ENCODE results near the gene STAT5B.

GRCh38 chr17:42274812-42275526 lies 1.2 kb downstream of the STAT5B start:
- TF ChIP-seq TBP (CRISPR knock-in tag; IDR thresholded peaks at IDR 0.05) (no peak), THYN1 (CRISPR knock-in tag; IDR thresholded peaks at IDR 0.05; ENCODE audit: borderline replicate concordance, low read depth) (no peak), CHCHD3 (CRISPR knock-in tag; IDR thresholded peaks at IDR 0.05) (no peak), TRIM22 (IDR thresholded peaks at IDR 0.05) (no peak), ZNF792 (CRISPR knock-in tag; IDR thresholded peaks at IDR 0.05) (no peak), CREB1 (IDR thresholded peaks at IDR 0.05) (no peak), CREB1 (CRISPR knock-in tag; IDR thresholded peaks at IDR 0.05) (no peak), ZNF263 (CRISPR knock-in tag; IDR thresholded peaks at IDR 0.05) (no peak), MIER3 (CRISPR knock-in tag; IDR thresholded peaks at IDR 0.05; ENCODE audit: borderline replicate concordance) (no peak), ZNF770 (CRISPR knock-in tag; IDR thresholded peaks at IDR 0.05) (no peak), CTCF (CRISPR knock-in tag; IDR thresholded peaks at IDR 0.05) (no peak), POLR2G (IDR thresholded peaks at IDR 0.05; ENCODE audit: low read depth, low read length) (no peak)
